Breast epithelium (tissue), 4 donors: Measurements from ENCODE around the gene CCL17. TPM values are rescaled to one million over a fixed set of nuclear protein-coding genes. Genes with fewer than 3 reads are reported as not detected.
"Not testable (repeated sequence)": the region's sequence is repeated elsewhere in the genome, so short reads cannot be mapped to it uniquely, and the experiment has no call there.

ENCODE experiments used
- DNase-seq, 2 donors: peaks; one replicate each; pipeline ENCODE4 v3.0.0-alpha.2; 2019; ENCODE audit warnings: low spot score in 2 of 2
- H3K27ac ChIP-seq, 2 donors: fragments of 200-600 bp; sonication (generic) in 1 of 2; one replicate each; pipeline ENCODE4 v1.5.1; 2016 to 2019; ENCODE audit warnings: mild to moderate bottlenecking in 1 of 2
- H3K27me3 ChIP-seq, 2 donors: fragments of 200-600 bp; sonication (generic) in 1 of 2; one replicate each; pipeline versions ENCODE4 v1.5.1 to v1.6.0; 2017 to 2019; ENCODE audit warnings: control low read depth in 1 of 2, mild to moderate bottlenecking in 1 of 2
- H3K36me3 ChIP-seq: fragments of 200-600 bp; one replicate; pipeline ENCODE4 v1.5.1; 2019
- H3K4me1 ChIP-seq, 2 donors: fragments of 200-600 bp; sonication (generic); one replicate each; pipeline ENCODE4 v1.5.1; 2016 to 2019; ENCODE audit warnings: control low read depth in 1 of 2
- H3K4me3 ChIP-seq, 3 donors: fragments of 200-600 bp; sonication (generic); 1 replicate in 2 of 3; 2 replicates in 1 of 3; pipeline ENCODE4 v1.5.1; 2016 to 2019; ENCODE audit warnings: mild to moderate bottlenecking in 3 of 3, moderate library complexity in 2 of 3
- H3K9me3 ChIP-seq, 2 donors: fragments of 200-600 bp; sonication (generic) in 1 of 2; one replicate each; pipeline ENCODE4 v1.5.1; 2016 to 2019; ENCODE audit warnings: control low read depth in 1 of 2
- CTCF ChIP-seq, 3 donors: fragments of 450-650 bp; IDR thresholded peaks; one replicate each; pipeline ENCODE4 v1.5.1; 2016 to 2017; ENCODE audit warnings: antibody characterized with exemption in 3 of 3, mild to moderate bottlenecking in 3 of 3, moderate library complexity in 3 of 3
- POLR2A ChIP-seq: fragments of 450-650 bp; IDR thresholded peaks from one replicate; pipeline ENCODE4 v1.6.1; 2016; ENCODE audit warnings: antibody characterized with exemption, mild to moderate bottlenecking, moderate library complexity
- POLR2AphosphoS5 ChIP-seq, 3 donors: sonication (generic); formaldehyde crosslinking; IDR thresholded peaks; one replicate each; pipeline ENCODE4 v1.6.1; 2017; ENCODE audit warnings: antibody characterized with exemption in 3 of 3
- intact Hi-C: fragments of 100-400 bp; cut with DNase I; formaldehyde crosslinking; loops from one replicate; pipeline ENCODE4 v1.15.1; 2023; ENCODE audit warnings: low total_unique reads
- total RNA-seq, 3 donors: library from RNA; depleted of rRNA; stranded (reverse); fragments of >200 nt; gene quantifications; one replicate each; pipeline ENCODE4 v1.1.0, GENCODE V29; 2016

CCL17 gene
- total RNA-seq, 3 donors from 2014 or later, result not detected

GRCh38 chr16:57371494-57372371 is 32.8 kb upstream of the CCL17 start:
- Histone ChIP-seq H3K27me3 (no peaks in the 10 kb centered on the region), H3K36me3 (no peaks in the 10 kb centered on the region), H3K4me1 (peaks cover 0 to 12% of the 10 kb centered on the region in 2 donors), H3K4me3 (peak overlapping the region; percentile 51 to 76 (median 71)), H3K9me3 (no peaks in the 10 kb centered on the region), H3K27ac (peak overlapping the region; percentile 96 to 98)
- TF ChIP-seq POLR2AphosphoS5 (IDR thresholded peaks at IDR 0.05), result no peak
- no peak for TF ChIP-seq POLR2A
- no peak for TF ChIP-seq CTCF (IDR thresholded peaks at IDR 0.05)
- no peak for DNase-seq
- intact Hi-C loops, result no loop called here

- TF ChIP-seq POLR2AphosphoS5 (IDR thresholded peaks at IDR 0.05) (peak; percentile 67 to 96 (median 82)), POLR2A (peak; percentile 88), CTCF (IDR thresholded peaks at IDR 0.05) (peak in 1 of 3 donors; percentile 25)
- H3K9me3 ChIP-seq, result no peaks in the 10 kb centered on the region
- H3K27ac ChIP-seq, result peak within 1 kb of the TSS; percentile 96 to 98
- H3K36me3 ChIP-seq, result no peaks in the 10 kb centered on the region
- peak; percentile 82 to 94 for DNase-seq
- H3K4me1 ChIP-seq, result peaks cover 0 to 13% of the 10 kb centered on the region in 2 donors
- H3K4me3 ChIP-seq, result peak within 1 kb of the TSS; percentile 51 to 76 (median 71)
- no peaks in the 10 kb centered on the region for H3K27me3 ChIP-seq
- intact Hi-C loops, result no loop called here
Measured at GRCh38 chr16:57372372-57373116, 32.0 kb upstream of the CCL17 start, which contains the start of gene CX3CL1. Gene CX3CL1 (plus strand): TSS chr16:57372490. CDS start chr16:57372569, 79 bp downstream.

- H3K4me3 ChIP-seq, result peak overlapping the region; percentile 51 to 76 (median 71)
- H3K9me3 ChIP-seq, result no peaks in the 10 kb centered on the region
- H3K27ac ChIP-seq, result peak overlapping the region; percentile 96 to 98
- TF ChIP-seq POLR2AphosphoS5 (IDR thresholded peaks at IDR 0.05), result no peak
- no peak for TF ChIP-seq CTCF (IDR thresholded peaks at IDR 0.05)
- no peak for TF ChIP-seq POLR2A
- peaks cover 0 to 16% of the 10 kb centered on the region in 2 donors for H3K4me1 ChIP-seq
- no peaks in the 10 kb centered on the region for H3K36me3 ChIP-seq
- intact Hi-C loops, result no loop called here
- peak in 1 of 2 donors; percentile 73 for DNase-seq
- H3K27me3 ChIP-seq, result no peaks in the 10 kb centered on the region
Measured at GRCh38 chr16:57373117-57373947, 31.2 kb upstream of the CCL17 start.

GRCh38 chr16:57374067-57374534 is 30.5 kb upstream of the CCL17 start:
- Histone ChIP-seq H3K36me3 (no peaks in the 10 kb centered on the region), H3K9me3 (no peaks in the 10 kb centered on the region), H3K4me1 (peaks cover 0 to 16% of the 10 kb centered on the region in 2 donors), H3K27me3 (no peaks in the 10 kb centered on the region), H3K4me3 (peak overlapping the region; percentile 51 to 76 (median 71)), H3K27ac (peak overlapping the region; percentile 96 to 98)
- DNase-seq, result peak in 1 of 2 donors; percentile 57
- intact Hi-C loops, result no loop called here
- TF ChIP-seq CTCF (IDR thresholded peaks at IDR 0.05) (no peak), POLR2AphosphoS5 (IDR thresholded peaks at IDR 0.05) (peak in 1 of 3 donors; percentile 7)

- intact Hi-C loops, H3K9me3 ChIP-seq, H3K36me3 ChIP-seq, DNase-seq, H3K27me3 ChIP-seq: not testable (repeated sequence)
- H3K27ac ChIP-seq, result peak overlapping the region; percentile 96 to 98
- H3K4me3 ChIP-seq, result peak overlapping the region in 2 of 3 donors; percentile 71 to 76
- peaks cover 0 to 16% of the 10 kb centered on the region in 2 donors for H3K4me1 ChIP-seq
Measured at GRCh38 chr16:57374925-57375465, 29.6 kb upstream of the CCL17 start.
